ENCODE measurements around the gene NXT1. TPM values are rescaled to one million over a fixed set of nuclear protein-coding genes. Genes with fewer than 3 reads are reported as not detected.

The NXT1 gene
- polyA plus RNA-seq, 1 donor from 2014 or later, result 46.3 TPM

DNA sequence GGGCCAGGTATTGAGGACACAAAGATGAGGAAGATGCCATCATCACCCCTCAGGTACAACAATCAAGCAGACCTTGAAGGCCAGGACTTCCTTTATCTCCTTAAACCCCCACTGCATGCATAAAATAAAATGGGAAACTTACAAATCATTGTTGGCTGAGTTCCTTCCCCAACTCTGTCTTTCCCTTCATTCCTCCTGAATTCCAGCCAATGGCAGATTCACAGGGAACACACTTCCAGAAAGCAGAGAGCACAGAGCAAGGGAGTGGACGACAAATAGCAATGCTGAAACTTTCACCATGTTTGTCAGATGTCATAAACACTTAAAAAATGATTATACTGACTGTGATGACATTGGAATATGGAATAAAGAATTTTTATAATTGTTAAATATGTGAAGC lies 37.3 kb upstream of the NXT1 start:
- Histone ChIP-seq H3K27ac (ENCODE audit: low read length) (no peak overlapping the region), H3K36me3 (ENCODE audit: insufficient read depth, low read length) (no peaks in the 10 kb centered on the region), H3K4me3 (ENCODE audit: low read length) (no peak overlapping the region), H2AFZ (ENCODE audit: low read depth, low read length) (no peak overlapping the region), H3K79me2 (replicated peaks; ENCODE audit: insufficient read depth, low read length) (no peaks in the 10 kb centered on the region), H3K9ac (ENCODE audit: low read length) (no peak overlapping the region), H3K27me3 (ENCODE audit: insufficient read depth, low read depth, low read length) (no peaks in the 10 kb centered on the region), H3K4me2 (ENCODE audit: low read length) (no peak overlapping the region), H4K20me1 (ENCODE audit: insufficient read depth) (no peaks in the 10 kb centered on the region), H3F3A (ENCODE audit: insufficient read depth, low read length, poor library complexity, severe bottlenecking) (no peaks in the 10 kb centered on the region), H3K9me2 (ENCODE audit: insufficient read depth, low read length) (no peaks in the 10 kb centered on the region), H3K9me3 (ENCODE audit: low read length) (no peaks in the 10 kb centered on the region)
- TF ChIP-seq EP300 (conservative IDR thresholded peaks at IDR 0.05; ENCODE audit: poor library complexity, severe bottlenecking), result no peak
- TF ChIP-seq, protein P1, sequence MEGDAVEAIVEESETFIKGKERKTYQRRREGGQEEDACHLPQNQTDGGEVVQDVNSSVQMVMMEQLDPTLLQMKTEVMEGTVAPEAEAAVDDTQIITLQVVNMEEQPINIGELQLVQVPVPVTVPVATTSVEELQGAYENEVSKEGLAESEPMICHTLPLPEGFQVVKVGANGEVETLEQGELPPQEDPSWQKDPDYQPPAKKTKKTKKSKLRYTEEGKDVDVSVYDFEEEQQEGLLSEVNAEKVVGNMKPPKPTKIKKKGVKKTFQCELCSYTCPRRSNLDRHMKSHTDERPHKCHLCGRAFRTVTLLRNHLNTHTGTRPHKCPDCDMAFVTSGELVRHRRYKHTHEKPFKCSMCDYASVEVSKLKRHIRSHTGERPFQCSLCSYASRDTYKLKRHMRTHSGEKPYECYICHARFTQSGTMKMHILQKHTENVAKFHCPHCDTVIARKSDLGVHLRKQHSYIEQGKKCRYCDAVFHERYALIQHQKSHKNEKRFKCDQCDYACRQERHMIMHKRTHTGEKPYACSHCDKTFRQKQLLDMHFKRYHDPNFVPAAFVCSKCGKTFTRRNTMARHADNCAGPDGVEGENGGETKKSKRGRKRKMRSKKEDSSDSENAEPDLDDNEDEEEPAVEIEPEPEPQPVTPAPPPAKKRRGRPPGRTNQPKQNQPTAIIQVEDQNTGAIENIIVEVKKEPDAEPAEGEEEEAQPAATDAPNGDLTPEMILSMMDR (IDR thresholded peaks at IDR 0.05; ENCODE audit: poor library complexity, severe bottlenecking), result no peak
- no peak for TF ChIP-seq POLR2AphosphoS5 (IDR thresholded peaks at IDR 0.05)
- TF ChIP-seq MXI1 (conservative IDR thresholded peaks at IDR 0.05; ENCODE audit: poor library complexity, severe bottlenecking), result no peak
- TF ChIP-seq SMC3 (conservative IDR thresholded peaks at IDR 0.05; ENCODE audit: poor library complexity), result no peak
- no peak for TF ChIP-seq EZH2 (IDR thresholded peaks at IDR 0.05; ENCODE audit: borderline replicate concordance, insufficient read depth, low read length, poor library complexity, severe bottlenecking)

DNA sequence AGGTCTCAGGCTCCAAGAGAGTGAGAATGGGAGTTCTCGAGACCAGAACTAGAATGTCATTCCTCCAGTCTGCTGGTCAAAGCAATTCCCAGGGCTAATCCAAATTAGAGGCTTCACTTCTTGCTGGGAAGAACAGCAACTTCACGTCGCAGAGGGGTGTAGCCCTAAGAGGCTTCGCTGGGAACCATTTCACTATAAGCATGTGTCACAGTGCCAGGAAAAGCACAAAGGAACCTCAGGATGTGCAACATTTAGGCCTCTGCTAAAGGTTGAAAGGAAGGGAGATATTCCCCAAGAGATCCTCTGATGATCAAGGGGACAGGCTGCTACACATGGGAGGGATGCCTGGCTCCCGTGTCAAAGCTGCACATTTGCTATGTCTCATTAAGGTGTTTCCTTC lies 35.9 kb upstream of the NXT1 start:
- H3K4me3 ChIP-seq (ENCODE audit: low read length), result no peak overlapping the region
- H3K4me2 ChIP-seq (ENCODE audit: low read length), result no peak overlapping the region
- no peaks in the 10 kb centered on the region for H3K79me2 ChIP-seq (replicated peaks; ENCODE audit: insufficient read depth, low read length)
- H3K9ac ChIP-seq (ENCODE audit: low read length), result no peak overlapping the region
- no peaks in the 10 kb centered on the region for H3K36me3 ChIP-seq (ENCODE audit: insufficient read depth, low read length)
- no peaks in the 10 kb centered on the region for H3K27me3 ChIP-seq (ENCODE audit: insufficient read depth, low read depth, low read length)
- no peak for TF ChIP-seq EP300 (conservative IDR thresholded peaks at IDR 0.05; ENCODE audit: poor library complexity, severe bottlenecking)
- TF ChIP-seq SMC3 (conservative IDR thresholded peaks at IDR 0.05; ENCODE audit: poor library complexity), result no peak
- TF ChIP-seq POLR2AphosphoS5 (IDR thresholded peaks at IDR 0.05), result no peak
- TF ChIP-seq, protein P2, sequence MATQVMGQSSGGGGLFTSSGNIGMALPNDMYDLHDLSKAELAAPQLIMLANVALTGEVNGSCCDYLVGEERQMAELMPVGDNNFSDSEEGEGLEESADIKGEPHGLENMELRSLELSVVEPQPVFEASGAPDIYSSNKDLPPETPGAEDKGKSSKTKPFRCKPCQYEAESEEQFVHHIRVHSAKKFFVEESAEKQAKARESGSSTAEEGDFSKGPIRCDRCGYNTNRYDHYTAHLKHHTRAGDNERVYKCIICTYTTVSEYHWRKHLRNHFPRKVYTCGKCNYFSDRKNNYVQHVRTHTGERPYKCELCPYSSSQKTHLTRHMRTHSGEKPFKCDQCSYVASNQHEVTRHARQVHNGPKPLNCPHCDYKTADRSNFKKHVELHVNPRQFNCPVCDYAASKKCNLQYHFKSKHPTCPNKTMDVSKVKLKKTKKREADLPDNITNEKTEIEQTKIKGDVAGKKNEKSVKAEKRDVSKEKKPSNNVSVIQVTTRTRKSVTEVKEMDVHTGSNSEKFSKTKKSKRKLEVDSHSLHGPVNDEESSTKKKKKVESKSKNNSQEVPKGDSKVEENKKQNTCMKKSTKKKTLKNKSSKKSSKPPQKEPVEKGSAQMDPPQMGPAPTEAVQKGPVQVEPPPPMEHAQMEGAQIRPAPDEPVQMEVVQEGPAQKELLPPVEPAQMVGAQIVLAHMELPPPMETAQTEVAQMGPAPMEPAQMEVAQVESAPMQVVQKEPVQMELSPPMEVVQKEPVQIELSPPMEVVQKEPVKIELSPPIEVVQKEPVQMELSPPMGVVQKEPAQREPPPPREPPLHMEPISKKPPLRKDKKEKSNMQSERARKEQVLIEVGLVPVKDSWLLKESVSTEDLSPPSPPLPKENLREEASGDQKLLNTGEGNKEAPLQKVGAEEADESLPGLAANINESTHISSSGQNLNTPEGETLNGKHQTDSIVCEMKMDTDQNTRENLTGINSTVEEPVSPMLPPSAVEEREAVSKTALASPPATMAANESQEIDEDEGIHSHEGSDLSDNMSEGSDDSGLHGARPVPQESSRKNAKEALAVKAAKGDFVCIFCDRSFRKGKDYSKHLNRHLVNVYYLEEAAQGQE (IDR thresholded peaks at IDR 0.05; ENCODE audit: borderline replicate concordance), result no peak
- TF ChIP-seq, protein P1 (IDR thresholded peaks at IDR 0.05; ENCODE audit: poor library complexity, severe bottlenecking), result no peak
- TF ChIP-seq EZH2 (IDR thresholded peaks at IDR 0.05; ENCODE audit: borderline replicate concordance, insufficient read depth, low read length, poor library complexity, severe bottlenecking), result no peak
- no peak for TF ChIP-seq RAD21 (conservative IDR thresholded peaks at IDR 0.05)
- TF ChIP-seq TAF1 (IDR thresholded peaks at IDR 0.05; ENCODE audit: low read depth), result no peak
- no peak for TF ChIP-seq MXI1 (conservative IDR thresholded peaks at IDR 0.05; ENCODE audit: poor library complexity, severe bottlenecking)
- no peaks in the 10 kb centered on the region for H3K9me2 ChIP-seq (ENCODE audit: insufficient read depth, low read length)
- no peak overlapping the region for H2AFZ ChIP-seq (ENCODE audit: low read depth, low read length)
- H4K20me1 ChIP-seq (ENCODE audit: insufficient read depth), result no peaks in the 10 kb centered on the region
- no peak overlapping the region for H3K27ac ChIP-seq (ENCODE audit: low read length)
- no peaks in the 10 kb centered on the region for H3K9me3 ChIP-seq (ENCODE audit: low read length)
- H3F3A ChIP-seq (ENCODE audit: insufficient read depth, low read length, poor library complexity, severe bottlenecking), result no peaks in the 10 kb centered on the region
